ENCODE results near the gene TMEM87A.
A peak's percentile ranks its signal among the peaks of the same experiment; 100 is the strongest.

Gene TMEM87A

GRCh38 chr15:42178056-42178455 is 95.2 kb downstream of the TMEM87A start:
- no peak overlapping the region for H3K27ac ChIP-seq
- TF ChIP-seq, protein P1, sequence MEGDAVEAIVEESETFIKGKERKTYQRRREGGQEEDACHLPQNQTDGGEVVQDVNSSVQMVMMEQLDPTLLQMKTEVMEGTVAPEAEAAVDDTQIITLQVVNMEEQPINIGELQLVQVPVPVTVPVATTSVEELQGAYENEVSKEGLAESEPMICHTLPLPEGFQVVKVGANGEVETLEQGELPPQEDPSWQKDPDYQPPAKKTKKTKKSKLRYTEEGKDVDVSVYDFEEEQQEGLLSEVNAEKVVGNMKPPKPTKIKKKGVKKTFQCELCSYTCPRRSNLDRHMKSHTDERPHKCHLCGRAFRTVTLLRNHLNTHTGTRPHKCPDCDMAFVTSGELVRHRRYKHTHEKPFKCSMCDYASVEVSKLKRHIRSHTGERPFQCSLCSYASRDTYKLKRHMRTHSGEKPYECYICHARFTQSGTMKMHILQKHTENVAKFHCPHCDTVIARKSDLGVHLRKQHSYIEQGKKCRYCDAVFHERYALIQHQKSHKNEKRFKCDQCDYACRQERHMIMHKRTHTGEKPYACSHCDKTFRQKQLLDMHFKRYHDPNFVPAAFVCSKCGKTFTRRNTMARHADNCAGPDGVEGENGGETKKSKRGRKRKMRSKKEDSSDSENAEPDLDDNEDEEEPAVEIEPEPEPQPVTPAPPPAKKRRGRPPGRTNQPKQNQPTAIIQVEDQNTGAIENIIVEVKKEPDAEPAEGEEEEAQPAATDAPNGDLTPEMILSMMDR (conservative IDR thresholded peaks at IDR 0.05) = no peak
- TF ChIP-seq ZFX (IDR thresholded peaks at IDR 0.05) = no peak

GRCh38 chr15:42175671-42176070 is 97.6 kb downstream of the TMEM87A start:
- TF ChIP-seq ZFX (IDR thresholded peaks at IDR 0.05) = no peak
- TF ChIP-seq, protein P1 (conservative IDR thresholded peaks at IDR 0.05) = no peak
- H3K27ac ChIP-seq = peak overlapping the region; percentile 9; the same call in 1 of the 2 replicates

GRCh38 chr15:42172475-42172874 is 100.8 kb downstream of the TMEM87A start:
- H3K27ac ChIP-seq = no peak overlapping the region
- TF ChIP-seq, protein P1 (conservative IDR thresholded peaks at IDR 0.05) = no peak

DNA sequence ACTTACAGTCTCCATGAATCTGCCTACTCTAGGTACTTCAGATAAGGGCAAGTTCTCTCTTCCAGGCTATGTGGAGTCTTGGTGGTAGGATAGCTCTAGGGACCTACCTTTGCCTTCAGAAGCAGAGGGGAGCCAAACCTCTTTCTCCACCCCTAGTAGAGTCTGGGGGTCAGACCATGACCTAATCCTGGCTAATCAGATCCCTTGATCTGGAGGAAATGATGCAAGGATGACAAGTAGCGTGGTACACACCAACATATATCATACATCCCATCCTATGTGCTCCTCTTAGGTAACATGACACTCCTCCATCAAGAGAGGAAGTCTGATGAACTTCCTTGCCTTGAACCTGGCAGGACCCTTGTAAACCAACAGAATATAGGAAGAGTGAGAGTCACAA is 101.4 kb downstream of the TMEM87A start:
- TF ChIP-seq, protein P1 (conservative IDR thresholded peaks at IDR 0.05) = no peak
- no peak for TF ChIP-seq ZFX (IDR thresholded peaks at IDR 0.05)
- H3K27ac ChIP-seq = no peak overlapping the region

- no peak overlapping the region for H3K27ac ChIP-seq
Measured at GRCh38 chr15:42171122-42171521, 102.1 kb downstream of the TMEM87A start.

DNA sequence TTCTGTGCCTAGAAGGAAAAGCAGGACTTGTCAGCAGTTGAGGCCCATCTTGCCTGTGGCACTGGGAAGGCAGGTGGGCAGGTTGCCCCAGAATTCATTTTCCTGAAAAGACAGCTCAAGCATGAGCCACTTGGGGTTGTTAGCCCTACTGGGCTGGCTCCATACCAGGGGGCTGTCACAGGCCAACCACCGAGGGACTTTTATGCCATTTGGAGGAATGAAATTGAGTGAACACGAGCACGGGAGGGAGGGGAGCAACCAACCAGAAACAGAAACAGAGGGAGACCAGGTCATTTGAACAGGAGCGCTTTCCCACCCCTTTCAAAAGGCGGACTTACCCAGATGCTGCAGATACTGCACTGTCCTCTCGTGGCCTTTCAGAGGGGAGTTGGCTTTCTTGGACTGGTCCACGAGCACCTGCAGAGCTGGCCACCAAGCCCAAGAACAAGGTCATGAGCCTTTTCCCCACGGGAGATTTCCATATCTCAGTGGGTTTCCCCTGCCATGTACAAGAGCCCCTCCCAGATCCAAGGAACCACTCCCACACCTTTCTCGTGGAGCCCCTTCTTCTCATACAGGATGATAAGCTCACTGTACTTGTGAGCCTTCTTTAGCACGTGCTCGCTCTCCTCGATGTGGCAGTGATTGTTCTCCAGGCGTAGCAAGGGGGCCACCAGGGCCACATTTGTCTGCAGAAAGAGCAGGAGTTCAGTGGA is 106.8 kb downstream of the TMEM87A start:
- no peak overlapping the region for H3K27ac ChIP-seq
- no peak for TF ChIP-seq ZFX (IDR thresholded peaks at IDR 0.05)
- TF ChIP-seq, protein P1 (conservative IDR thresholded peaks at IDR 0.05) = no peak

More at GRCh38 chr15:42171122-42171521, 102.1 kb downstream of the TMEM87A start:
- TF ChIP-seq ZFX (IDR thresholded peaks at IDR 0.05) = no peak
- TF ChIP-seq, protein P1 (conservative IDR thresholded peaks at IDR 0.05) = no peak

DNA sequence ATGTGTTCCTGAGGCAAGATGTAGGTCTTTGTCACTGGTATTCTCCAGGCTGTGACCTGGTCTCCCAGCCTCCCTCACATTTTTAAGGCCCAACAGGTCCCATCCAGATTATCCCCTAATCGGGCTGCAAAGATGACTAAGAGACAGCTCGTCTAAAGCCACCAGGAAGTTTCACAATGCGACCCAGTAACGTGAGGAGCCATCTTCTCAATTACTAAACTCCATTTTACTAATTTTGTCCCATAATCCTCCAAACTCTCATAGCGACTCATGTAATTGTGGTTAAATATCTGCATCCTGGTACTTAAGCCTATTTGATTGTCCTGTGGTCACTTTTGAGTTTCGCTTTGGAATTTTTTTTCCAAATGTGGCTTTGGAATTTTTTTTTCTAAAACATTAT is 108.1 kb downstream of the TMEM87A start:
- TF ChIP-seq, protein P1 (conservative IDR thresholded peaks at IDR 0.05) = no peak
- no peak for TF ChIP-seq ZFX (IDR thresholded peaks at IDR 0.05)

More for the DNA sequence above, 108.1 kb downstream of the TMEM87A start:
- H3K27ac ChIP-seq = no peak overlapping the region

All from C4-2B (cell line).